Suprapubic skin (tissue), 4 donors: Measurements from ENCODE around the gene RUNX3. TPM values are rescaled to one million over a fixed set of nuclear protein-coding genes. Genes with fewer than 3 reads are reported as not detected.

Experiments used
- DNase-seq, 2 donors: peaks; one replicate each; pipeline ENCODE4 v3.0.0-alpha.2; 2019; ENCODE audit warnings: low spot score in 2 of 2
- H3K27ac ChIP-seq: fragments of 200-600 bp; sonication (generic); one replicate; pipeline ENCODE4 v1.5.1; 2019
- H3K27me3 ChIP-seq: fragments of 200-600 bp; sonication (generic); one replicate; pipeline ENCODE4 v1.5.1; 2019
- H3K36me3 ChIP-seq: fragments of 200-600 bp; sonication (generic); one replicate; pipeline ENCODE4 v1.5.1; 2019
- H3K4me1 ChIP-seq: fragments of 200-600 bp; sonication (generic); one replicate; pipeline ENCODE4 v1.5.1; 2019
- H3K4me3 ChIP-seq: fragments of 200-600 bp; sonication (generic); one replicate; pipeline ENCODE4 v1.5.1; 2019; ENCODE audit warnings: mild to moderate bottlenecking
- H3K9me3 ChIP-seq: fragments of 200-600 bp; sonication (generic); one replicate; pipeline ENCODE4 v1.5.1; 2019
- CTCF ChIP-seq, 2 donors: fragments of 200-600 bp in 1 of 2; fragments of 450-650 bp in 1 of 2; sonication (generic) in 1 of 2; IDR thresholded peaks; one replicate each; pipeline ENCODE4 v1.5.1; 2016 to 2019; ENCODE audit warnings: antibody characterized with exemption in 2 of 2, mild to moderate bottlenecking in 1 of 2, moderate library complexity in 1 of 2
- EP300 ChIP-seq: sonication (generic); formaldehyde crosslinking; IDR thresholded peaks from one replicate; pipeline ENCODE4 v1.6.1; 2017; ENCODE audit warnings: antibody characterized with exemption
- POLR2A ChIP-seq, 2 donors: fragments of 450-650 bp; IDR thresholded peaks; one replicate each; pipeline ENCODE4 v1.6.1; 2017; ENCODE audit warnings: antibody characterized with exemption in 2 of 2, mild to moderate bottlenecking in 2 of 2, moderate library complexity in 2 of 2
- POLR2AphosphoS5 ChIP-seq, 3 donors: sonication (generic); formaldehyde crosslinking; IDR thresholded peaks; one replicate each; pipeline ENCODE4 v1.6.1; 2017; ENCODE audit warnings: antibody characterized with exemption in 3 of 3
- WGBS: methylation state at CpG from one replicate; pipeline ENCODE4 v1.1.5; 2018; 5-methylcytosine and 5-hydroxymethylcytosine counted together
- total RNA-seq, 4 donors: library from RNA; depleted of rRNA; stranded (reverse); fragments of >200 nt; gene quantifications; one replicate each; pipeline ENCODE4 v1.1.0, GENCODE V29; 2016

Gene RUNX3
- total RNA-seq, 4 donors from 2014 or later: 7.9 to 18.7 (median 13.8) TPM

- Histone ChIP-seq H3K27me3 (peaks cover 20% of the 10 kb centered on the region), H3K4me1 (peaks cover 11% of the 10 kb centered on the region), H3K4me3 (no peak overlapping the region), H3K9me3 (no peaks in the 10 kb centered on the region), H3K36me3 (no peaks in the 10 kb centered on the region), H3K27ac (no peak overlapping the region)
- WGBS: 83% methylated on average over 3 of the region's 9 CpGs
- DNase-seq: peak; percentile 27 to 60
- TF ChIP-seq CTCF (IDR thresholded peaks at IDR 0.05) (no peak), POLR2A (IDR thresholded peaks at IDR 0.05) (no peak), EP300 (no peak), POLR2AphosphoS5 (IDR thresholded peaks at IDR 0.05) (no peak)
Measured at GRCh38 chr1:24900486-24900849, 29.6 kb downstream of the RUNX3 start.

- TF ChIP-seq POLR2A (IDR thresholded peaks at IDR 0.05) (no peak), CTCF (IDR thresholded peaks at IDR 0.05) (no peak), POLR2AphosphoS5 (IDR thresholded peaks at IDR 0.05) (no peak)
- H3K27me3 ChIP-seq: peaks cover 20% of the 10 kb centered on the region
- H3K27ac ChIP-seq: no peak overlapping the region
- no peak overlapping the region for H3K4me3 ChIP-seq
- no peaks in the 10 kb centered on the region for H3K36me3 ChIP-seq
- H3K4me1 ChIP-seq: peaks cover 11% of the 10 kb centered on the region
- DNase-seq: peak in 1 of 2 donors; percentile 31
- WGBS: 76% methylated on average over 13 of the region's 14 CpGs
- H3K9me3 ChIP-seq: no peaks in the 10 kb centered on the region
Measured at GRCh38 chr1:24899581-24900485, 30.2 kb downstream of the RUNX3 start.

- peak; percentile 31 to 66 for DNase-seq
- Histone ChIP-seq H3K4me1 (peaks cover 11% of the 10 kb centered on the region), H3K36me3 (no peaks in the 10 kb centered on the region), H3K4me3 (no peak overlapping the region), H3K27ac (no peak overlapping the region), H3K9me3 (no peaks in the 10 kb centered on the region), H3K27me3 (peaks cover 20% of the 10 kb centered on the region)
- 91% methylated on average over 5 of the region's 8 CpGs for WGBS
- TF ChIP-seq POLR2AphosphoS5 (IDR thresholded peaks at IDR 0.05) (no peak), CTCF (IDR thresholded peaks at IDR 0.05) (no peak), EP300 (no peak), POLR2A (IDR thresholded peaks at IDR 0.05) (no peak)
Measured at GRCh38 chr1:24898909-24899439, 31.1 kb downstream of the RUNX3 start.

- peaks cover 11% of the 10 kb centered on the region for H3K4me1 ChIP-seq
- no peaks in the 10 kb centered on the region for H3K36me3 ChIP-seq
- no peak overlapping the region for H3K4me3 ChIP-seq
- 48% methylated on average over 7 of the region's 9 CpGs for WGBS
- peaks cover 20% of the 10 kb centered on the region for H3K27me3 ChIP-seq
- no peaks in the 10 kb centered on the region for H3K9me3 ChIP-seq
- H3K27ac ChIP-seq: no peak overlapping the region
- peak; percentile 63 to 77 for DNase-seq
- TF ChIP-seq EP300: no peak
- no peak for TF ChIP-seq POLR2AphosphoS5 (IDR thresholded peaks at IDR 0.05)
- TF ChIP-seq CTCF (IDR thresholded peaks at IDR 0.05): peak; percentile 14 to 85
- TF ChIP-seq POLR2A (IDR thresholded peaks at IDR 0.05): no peak
Measured at GRCh38 chr1:24898152-24898908, 31.7 kb downstream of the RUNX3 start.
